GM10248 (cell line): Measurements from ENCODE around the gene PLPP2.

Experiments
- CTCF ChIA-PET: fragments of 300-600 bp; sonication (Branson Sonifier 250); formaldehyde crosslinking; extraction: SDS; loops from one replicate; lab custom pipeline; 2021; ENCODE audit warnings: antibody characterized with exemption; lab: Yijun Ruan, JAX
- POLR2A ChIA-PET: fragments of 350-650 bp; sonication (Branson Sonifier 250); formaldehyde crosslinking; extraction: SDS; loops from one replicate; lab custom pipeline; 2020; ENCODE audit warnings: antibody characterized with exemption; lab: Yijun Ruan, JAX
- DNase-seq: peaks from one replicate; pipeline ENCODE4 v3.0.0; 2012; ENCODE audit errors: extremely low spot score
- CTCF ChIP-seq: IDR thresholded peaks from 2 replicates; pipeline ENCODE4 v1.5.1; 2012; ENCODE audit warnings: mild to moderate bottlenecking, low read depth; ENCODE audit errors: extremely low read depth, missing control alignments, control extremely low read depth

Gene PLPP2

GRCh38 chr19:317710-318508, 26.7 kb upstream of the PLPP2 start:
- ChIA-PET POLR2A (no interaction called here), CTCF (no interaction called here)
- TF ChIP-seq CTCF: no peak
- no peak for DNase-seq

- POLR2A ChIA-PET: no interaction called here
- CTCF ChIA-PET: no interaction called here
These were observed 24.6 kb upstream of the PLPP2 start for GRCh38 chr19:315811-316210.

GRCh38 chr19:313988-314815, 23.0 kb upstream of the PLPP2 start:
- no peak for TF ChIP-seq CTCF
- CTCF ChIA-PET: no interaction called here
- POLR2A ChIA-PET: no interaction called here
- no peak for DNase-seq

More at GRCh38 chr19:315811-316210, 24.6 kb upstream of the PLPP2 start:
- TF ChIP-seq CTCF: no peak
- no peak for DNase-seq

- POLR2A ChIA-PET: no interaction called here
- no peak for TF ChIP-seq CTCF
- CTCF ChIA-PET: no interaction called here
- no peak for DNase-seq
These were observed 22.2 kb upstream of the PLPP2 start for GRCh38 chr19:313169-313987.

- CTCF ChIA-PET: no interaction called here
- POLR2A ChIA-PET: no interaction called here
- no peak for TF ChIP-seq CTCF
- DNase-seq: no peak
These were observed 20.6 kb upstream of the PLPP2 start for GRCh38 chr19:311813-312261.
